Thyroid gland (tissue), 4 donors: Measurements from ENCODE around the gene MC4R.

Experiments used
- POLR2A ChIP-seq, 2 donors: fragments of 450-650 bp; IDR thresholded peaks; one replicate each; pipeline ENCODE4 v1.6.1; 2017; ENCODE audit warnings: antibody characterized with exemption in 2 of 2, mild to moderate bottlenecking in 2 of 2, moderate library complexity in 1 of 2
- TF ChIP-seq, protein P1 (sequence below), 6 experiments: fragments of 200-600 bp in 3 of 6; fragments of 450-650 bp in 3 of 6; sonication (generic) in 3 of 6; IDR thresholded peaks; one replicate each; pipeline ENCODE4 v1.5.1; 2016 to 2019; ENCODE audit warnings: antibody characterized with exemption in 6 of 6, mild to moderate bottlenecking in 2 of 6, inconsistent platforms in 1 of 6, moderate library complexity in 1 of 6

DNA sequence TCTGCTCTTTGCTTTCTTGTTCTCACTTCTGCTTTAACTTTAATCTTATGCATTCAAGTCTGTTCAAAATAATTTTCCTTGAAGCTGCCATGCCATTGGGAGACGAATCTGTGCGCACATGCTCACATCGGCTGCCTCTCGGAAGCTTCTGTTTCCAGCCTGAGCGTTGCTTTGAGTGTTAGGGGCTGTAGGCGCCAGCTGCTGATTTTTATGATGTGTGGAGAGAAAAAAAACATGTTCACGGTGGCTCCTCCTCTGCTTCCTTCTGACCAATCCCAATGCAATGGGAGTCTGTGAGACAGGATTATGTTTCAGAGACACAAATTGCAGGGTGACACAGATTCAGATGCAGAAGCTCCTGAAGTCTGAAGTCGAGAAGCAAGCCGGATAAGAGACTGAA is at the start of gene MC4R:
- TF ChIP-seq, protein P1, sequence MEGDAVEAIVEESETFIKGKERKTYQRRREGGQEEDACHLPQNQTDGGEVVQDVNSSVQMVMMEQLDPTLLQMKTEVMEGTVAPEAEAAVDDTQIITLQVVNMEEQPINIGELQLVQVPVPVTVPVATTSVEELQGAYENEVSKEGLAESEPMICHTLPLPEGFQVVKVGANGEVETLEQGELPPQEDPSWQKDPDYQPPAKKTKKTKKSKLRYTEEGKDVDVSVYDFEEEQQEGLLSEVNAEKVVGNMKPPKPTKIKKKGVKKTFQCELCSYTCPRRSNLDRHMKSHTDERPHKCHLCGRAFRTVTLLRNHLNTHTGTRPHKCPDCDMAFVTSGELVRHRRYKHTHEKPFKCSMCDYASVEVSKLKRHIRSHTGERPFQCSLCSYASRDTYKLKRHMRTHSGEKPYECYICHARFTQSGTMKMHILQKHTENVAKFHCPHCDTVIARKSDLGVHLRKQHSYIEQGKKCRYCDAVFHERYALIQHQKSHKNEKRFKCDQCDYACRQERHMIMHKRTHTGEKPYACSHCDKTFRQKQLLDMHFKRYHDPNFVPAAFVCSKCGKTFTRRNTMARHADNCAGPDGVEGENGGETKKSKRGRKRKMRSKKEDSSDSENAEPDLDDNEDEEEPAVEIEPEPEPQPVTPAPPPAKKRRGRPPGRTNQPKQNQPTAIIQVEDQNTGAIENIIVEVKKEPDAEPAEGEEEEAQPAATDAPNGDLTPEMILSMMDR (IDR thresholded peaks at IDR 0.05), result no peak
- TF ChIP-seq POLR2A (IDR thresholded peaks at IDR 0.05), result no peak
